GM10266 (cell line): ENCODE measurements around the gene HS6ST2.

Source experiments
- DNase-seq: peaks from one replicate; pipeline ENCODE4 v3.0.0; 2012; ENCODE audit errors: extremely low spot score
- CTCF ChIP-seq: IDR thresholded peaks from 2 replicates; pipeline ENCODE4 v1.5.1; 2012; ENCODE audit warnings: mild to moderate bottlenecking, low read depth; ENCODE audit not compliant: control insufficient read depth, insufficient read depth; ENCODE audit errors: missing control alignments

The HS6ST2 gene

GRCh38 chrX:132862562-132862961 is 95.9 kb downstream of the HS6ST2 start:
- TF ChIP-seq CTCF: no peak
- no peak for DNase-seq

DNA sequence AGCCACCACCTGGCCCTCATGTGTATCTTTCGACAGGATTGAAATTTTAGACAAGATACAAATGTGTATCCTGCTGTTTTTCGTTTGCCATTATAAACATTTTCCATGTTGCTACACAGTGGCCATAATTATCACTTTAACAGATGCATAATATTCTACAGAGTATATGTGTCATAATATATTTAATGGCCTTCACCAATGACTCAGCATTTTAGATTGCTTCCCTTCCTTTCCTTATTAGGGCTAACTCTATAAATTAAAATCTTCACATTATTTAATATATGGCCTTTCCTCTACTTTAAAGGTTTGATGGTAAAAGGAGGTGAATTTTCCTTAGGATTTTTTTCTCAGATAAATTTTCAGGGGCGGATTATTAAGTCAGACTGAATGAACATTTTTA is 97.4 kb downstream of the HS6ST2 start:
- DNase-seq: no peak
- TF ChIP-seq CTCF: no peak

DNA sequence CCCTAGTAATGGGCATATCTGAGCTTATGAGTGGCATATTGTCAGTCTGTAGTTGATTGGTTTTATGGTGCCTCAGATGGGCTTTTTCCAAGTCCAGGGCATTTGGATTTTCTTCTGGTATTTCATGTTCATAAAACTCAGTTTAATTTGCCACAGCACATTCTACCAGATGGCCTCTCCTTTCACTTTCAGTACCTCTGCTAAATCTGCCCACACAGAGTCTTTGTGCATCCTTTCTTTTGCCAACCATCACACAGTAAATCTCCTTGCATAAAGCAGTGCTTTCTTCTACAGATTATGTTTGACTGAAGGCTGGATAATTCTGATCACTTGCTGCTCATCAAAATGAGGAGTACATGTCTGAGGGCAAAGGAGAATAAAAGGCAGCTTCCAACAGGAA is 98.2 kb downstream of the HS6ST2 start:
- no peak for DNase-seq
- no peak for TF ChIP-seq CTCF

- DNase-seq: no peak
- no peak for TF ChIP-seq CTCF
Observed at GRCh38 chrX:132858018-132858417, 100.4 kb downstream of the HS6ST2 start.

GRCh38 chrX:132855780-132856341 is 102.6 kb downstream of the HS6ST2 start:
- DNase-seq: no peak

GRCh38 chrX:132853040-132853439 is 105.4 kb downstream of the HS6ST2 start:
- no peak for TF ChIP-seq CTCF
- DNase-seq: no peak

More at GRCh38 chrX:132855780-132856341, 102.6 kb downstream of the HS6ST2 start:
- no peak for TF ChIP-seq CTCF

DNA sequence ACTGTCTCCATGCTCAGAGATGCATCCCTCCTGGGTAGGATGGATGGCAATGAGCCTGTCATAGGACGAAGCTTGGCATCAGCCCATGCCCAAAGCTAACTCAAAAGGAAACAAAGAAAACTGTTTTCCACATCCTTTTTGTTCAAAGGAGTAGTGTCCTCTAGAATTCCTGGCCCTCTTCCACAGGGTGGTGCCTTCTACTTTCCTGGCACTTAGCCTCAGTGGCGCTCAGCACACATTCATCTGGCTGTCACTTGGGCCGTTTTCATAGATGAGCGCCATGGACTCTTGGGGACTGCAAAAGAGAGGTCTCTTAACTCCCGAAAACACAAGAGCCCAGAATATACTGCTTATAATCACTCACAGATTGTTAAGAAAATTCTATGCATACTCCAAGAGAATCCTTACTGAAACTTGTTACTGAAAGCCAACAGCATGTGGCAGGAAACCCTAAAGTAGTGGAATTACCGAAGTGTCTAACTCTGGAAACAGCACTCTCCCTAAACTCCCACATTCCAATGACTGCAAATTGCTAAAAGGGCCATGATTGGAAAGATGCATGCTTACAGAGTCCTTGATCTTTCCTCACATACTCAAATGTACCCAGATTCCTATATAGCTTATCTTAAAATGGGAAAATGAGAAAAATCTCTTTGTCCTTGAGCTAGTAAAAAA is 110.0 kb downstream of the HS6ST2 start:
- no peak for DNase-seq

More for the DNA sequence above, 110.0 kb downstream of the HS6ST2 start:
- TF ChIP-seq CTCF: no peak
